A673 (cell line): ENCODE results near the gene PPM1M. TPM values are rescaled to one million over a fixed set of nuclear protein-coding genes. Genes with fewer than 3 reads are reported as not detected.

Experiments used
- BruUV-seq: library from RNA; stranded (reverse); fragments of 400-500 nt; replicated peaks from 2 replicates; lab custom pipeline; 2021; lab: Mats Ljungman, UMichigan
- CTCF ChIA-PET: fragments of 300-600 bp; sonication (Branson Sonifier 250); formaldehyde crosslinking; loops from one replicate; lab custom pipeline; 2022; ENCODE audit warnings: antibody characterized with exemption; lab: Charles Lee
- POLR2A ChIA-PET: fragments of 300-600 bp; sonication (Branson Sonifier 250); formaldehyde crosslinking; loops from one replicate; lab custom pipeline; 2022; ENCODE audit warnings: antibody characterized with exemption; ENCODE audit not compliant: low non-redundant PET; lab: Charles Lee
- DNase-seq: peaks from one replicate; pipeline ENCODE4 v3.0.0-alpha.2; 2015; ENCODE audit warnings: low spot score
- H3K27ac ChIP-seq: fragments of 200-600 bp; sonication (generic); 2 replicates; pipeline ENCODE4 v1.5.1; 2016; ENCODE audit warnings: mixed run types, low read depth, mild to moderate bottlenecking, mixed read lengths, antibody characterized with exemption, low read length; ENCODE audit not compliant: poor library complexity, severe bottlenecking
- H3K27me3 ChIP-seq: fragments of 200-600 bp; sonication (generic); replicated peaks from 2 replicates; pipeline ENCODE4 v1.6.1; 2017; ENCODE audit warnings: mixed run types, low read depth, mild to moderate bottlenecking, mixed read lengths, antibody characterized with exemption, low read length; ENCODE audit not compliant: insufficient read depth, poor library complexity
- H3K36me3 ChIP-seq: fragments of 200-600 bp; sonication (generic); 2 replicates; pipeline ENCODE4 v1.6.1; 2016; ENCODE audit warnings: mixed run types, mild to moderate bottlenecking, mixed read lengths, antibody characterized with exemption, low read length; ENCODE audit not compliant: insufficient read depth, poor library complexity, severe bottlenecking
- H3K4me1 ChIP-seq: fragments of 200-600 bp; sonication (generic); 2 replicates; pipeline ENCODE4 v1.6.1; 2017; ENCODE audit warnings: mixed run types, mild to moderate bottlenecking, mixed read lengths, antibody characterized with exemption, low read length; ENCODE audit not compliant: insufficient read depth, poor library complexity, severe bottlenecking
- H3K4me3 ChIP-seq: fragments of 200-600 bp; sonication (generic); 2 replicates; pipeline ENCODE4 v1.5.1; 2016; ENCODE audit warnings: low read depth, mixed run types, mild to moderate bottlenecking, mixed read lengths, low read length; ENCODE audit not compliant: poor library complexity, severe bottlenecking
- H3K9me3 ChIP-seq: fragments of 200-600 bp; sonication (generic); 2 replicates; pipeline ENCODE4 v1.6.1; 2016; ENCODE audit warnings: mixed run types, low read depth, mild to moderate bottlenecking, mixed read lengths, antibody characterized with exemption, low read length; ENCODE audit not compliant: poor library complexity, severe bottlenecking
- CTCF ChIP-seq: fragments of 300-800, 200-600 bp; sonication (generic); conservative IDR thresholded peaks from 2 replicates; pipeline ENCODE4 v1.5.1; 2017; ENCODE audit warnings: low read depth, mild to moderate bottlenecking, antibody characterized with exemption, low read length, moderate library complexity, mixed read lengths
- EZH2 ChIP-seq: fragments of 200-600 bp; sonication (generic); IDR thresholded peaks from 2 replicates; pipeline ENCODE4 v1.6.1; 2017; ENCODE audit warnings: borderline replicate concordance, low read depth, mild to moderate bottlenecking, mixed read lengths, antibody characterized with exemption, low read length; ENCODE audit not compliant: poor library complexity, severe bottlenecking
- intact Hi-C: fragments of 100-400 bp; cut with micrococcal nuclease; formaldehyde crosslinking; loops from one replicate; pipeline ENCODE4 v1.10.0; 2022; ENCODE audit not compliant: unreplicated experiment
- total RNA-seq: library from RNA; stranded (reverse); gene quantifications from 2 replicates; pipeline ENCODE4 v1.2.3, GENCODE V29; 2021

PPM1M gene
- total RNA-seq, 1 experiment from 2014 or later, result 3.6 TPM

GRCh38 chr3:52254608-52255007 lies 9.0 kb downstream of the PPM1M start:
- CTCF ChIA-PET, result no interaction called here
- no peaks in the 10 kb centered on the region for H3K9me3 ChIP-seq
- intact Hi-C loops, result no loop called here
- no peak overlapping the region for H3K4me3 ChIP-seq
- no peak for DNase-seq
- peaks cover 41% of the 10 kb centered on the region for H3K36me3 ChIP-seq
- POLR2A ChIA-PET, result no interaction called here
- no peaks in the 10 kb centered on the region for H3K27me3 ChIP-seq
- no peak overlapping the region for H3K27ac ChIP-seq
- no TSS peak for BruUV-seq
- no peak for TF ChIP-seq EZH2
- TF ChIP-seq CTCF, result no peak
- no peaks in the 10 kb centered on the region for H3K4me1 ChIP-seq

DNA sequence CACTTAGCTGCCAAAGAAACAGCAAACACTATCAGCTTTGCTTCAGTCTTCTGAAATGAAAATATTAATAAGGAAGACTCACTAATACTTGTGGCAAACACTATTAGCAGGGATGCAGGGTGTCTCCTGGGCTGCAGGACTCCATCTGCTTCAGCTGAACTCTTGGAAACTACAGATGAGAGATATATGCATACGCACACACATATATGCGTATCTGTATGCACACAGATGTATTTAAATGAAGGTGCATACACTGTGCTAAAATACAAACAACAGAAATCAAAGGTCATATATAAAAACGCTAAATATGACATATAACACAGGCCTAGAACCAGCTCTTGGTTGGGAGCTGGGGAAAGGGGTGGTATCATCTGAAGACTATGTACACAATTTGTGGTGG lies 10.6 kb downstream of the PPM1M start:
- BruUV-seq, result no TSS peak
- Histone ChIP-seq H3K9me3 (no peaks in the 10 kb centered on the region), H3K36me3 (peaks cover 48% of the 10 kb centered on the region), H3K27ac (no peak overlapping the region), H3K4me3 (no peak overlapping the region), H3K4me1 (no peaks in the 10 kb centered on the region), H3K27me3 (no peaks in the 10 kb centered on the region)
- no peak for DNase-seq
- ChIA-PET CTCF (no interaction called here), POLR2A (no interaction called here)
- no peak for TF ChIP-seq CTCF
- TF ChIP-seq EZH2, result no peak
- intact Hi-C loops, result no loop called here

DNA sequence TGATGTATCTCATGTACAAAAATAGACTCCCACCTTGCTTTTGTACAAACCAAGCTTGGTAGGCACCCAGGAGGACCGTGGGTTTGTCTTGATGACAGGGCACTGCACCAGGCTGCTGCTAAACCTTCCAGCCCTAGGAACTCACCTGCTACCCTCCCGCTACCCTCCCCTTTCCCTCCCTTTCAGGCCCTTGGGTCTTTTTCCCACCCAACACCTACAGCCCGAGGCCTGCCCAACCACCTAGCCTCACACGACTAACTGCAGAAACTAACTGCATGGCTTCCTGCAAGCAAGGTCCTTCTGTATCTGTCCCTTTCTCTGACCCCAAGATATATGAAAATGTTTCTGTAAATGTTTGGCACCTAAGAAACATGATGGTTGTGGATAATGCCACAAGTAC lies 11.1 kb downstream of the PPM1M start:
- CTCF ChIA-PET, result no interaction called here
- H3K27me3 ChIP-seq, result no peaks in the 10 kb centered on the region
- H3K27ac ChIP-seq, result no peak overlapping the region
- no peaks in the 10 kb centered on the region for H3K9me3 ChIP-seq
- H3K36me3 ChIP-seq, result peaks cover 50% of the 10 kb centered on the region
- no peak overlapping the region for H3K4me3 ChIP-seq
- no peak for TF ChIP-seq EZH2
- TF ChIP-seq CTCF, result no peak
- no TSS peak for BruUV-seq
- intact Hi-C loops, result no loop called here
- no peaks in the 10 kb centered on the region for H3K4me1 ChIP-seq
- no peak for DNase-seq
- POLR2A ChIA-PET, result no interaction called here
